Stomach smooth muscle (tissue), 2 donors: ENCODE results near the gene SLC9A9.

Experiments used
- H3K27ac ChIP-seq: one replicate; pipeline ENCODE4 v1.7.0; 2013; ENCODE audit warnings: mild to moderate bottlenecking, low read length, inconsistent platforms
- H3K27me3 ChIP-seq, 2 donors: one replicate each; pipeline ENCODE4 v1.7.0; 2013; ENCODE audit warnings: low read length in 2 of 2; ENCODE audit not compliant: insufficient read depth in 2 of 2, control insufficient read depth in 1 of 2
- H3K36me3 ChIP-seq, 2 donors: one replicate each; pipeline ENCODE4 v1.7.0; 2013; ENCODE audit warnings: low read length in 2 of 2; ENCODE audit not compliant: control insufficient read depth in 2 of 2, insufficient read depth in 2 of 2
- H3K4me1 ChIP-seq: one replicate; pipeline ENCODE4 v1.7.0; 2013; ENCODE audit warnings: low read length; ENCODE audit not compliant: control insufficient read depth, insufficient read depth
- H3K4me3 ChIP-seq, 2 donors: one replicate each; pipeline ENCODE4 v1.7.0; 2013; ENCODE audit warnings: low read length in 2 of 2
- H3K9ac ChIP-seq, 2 donors: one replicate each; pipeline ENCODE4 v1.7.0; 2013; ENCODE audit warnings: low read length in 2 of 2, mild to moderate bottlenecking in 1 of 2
- H3K9me3 ChIP-seq, 2 donors: one replicate each; pipeline ENCODE4 v1.7.0; 2013; ENCODE audit warnings: low read length in 2 of 2; ENCODE audit not compliant: control insufficient read depth in 2 of 2
- donor health status: healthy.
- donor health status: Pancreatic carcinoma.

SLC9A9 gene

GRCh38 chr3:143330296-143330868 is 517.9 kb downstream of the SLC9A9 start:
- Histone ChIP-seq H3K9ac (no peak overlapping the region), H3K27ac (no peak overlapping the region), H3K4me3 (no peak overlapping the region), H3K27me3 (no peaks in the 10 kb centered on the region), H3K4me1 (no peaks in the 10 kb centered on the region), H3K36me3 (no peaks in the 10 kb centered on the region), H3K9me3 (no peaks in the 10 kb centered on the region)

- no peaks in the 10 kb centered on the region for H3K36me3 ChIP-seq
- no peak overlapping the region for H3K9ac ChIP-seq
- H3K4me3 ChIP-seq: no peak overlapping the region
- H3K4me1 ChIP-seq: no peaks in the 10 kb centered on the region
- H3K27me3 ChIP-seq: no peaks in the 10 kb centered on the region
- H3K9me3 ChIP-seq: no peaks in the 10 kb centered on the region
- H3K27ac ChIP-seq: no peak overlapping the region
Observed at GRCh38 chr3:143329567-143330211, 518.6 kb downstream of the SLC9A9 start.

GRCh38 chr3:143328451-143328850 is 519.8 kb downstream of the SLC9A9 start:
- no peak overlapping the region for H3K27ac ChIP-seq
- no peak overlapping the region for H3K9ac ChIP-seq
- no peaks in the 10 kb centered on the region for H3K27me3 ChIP-seq
- no peaks in the 10 kb centered on the region for H3K36me3 ChIP-seq
- no peak overlapping the region for H3K4me3 ChIP-seq
- H3K9me3 ChIP-seq: no peaks in the 10 kb centered on the region
- no peaks in the 10 kb centered on the region for H3K4me1 ChIP-seq

- H3K36me3 ChIP-seq: no peaks in the 10 kb centered on the region
- no peaks in the 10 kb centered on the region for H3K27me3 ChIP-seq
- H3K4me3 ChIP-seq: no peak overlapping the region
- H3K27ac ChIP-seq: no peak overlapping the region
- no peaks in the 10 kb centered on the region for H3K9me3 ChIP-seq
- H3K9ac ChIP-seq: no peak overlapping the region
- H3K4me1 ChIP-seq: no peaks in the 10 kb centered on the region
Observed at GRCh38 chr3:143326983-143327778, 521.1 kb downstream of the SLC9A9 start.

- Histone ChIP-seq H3K9me3 (no peaks in the 10 kb centered on the region), H3K4me1 (no peaks in the 10 kb centered on the region), H3K9ac (no peak overlapping the region), H3K27ac (no peak overlapping the region), H3K27me3 (no peaks in the 10 kb centered on the region), H3K4me3 (no peak overlapping the region), H3K36me3 (no peaks in the 10 kb centered on the region)
Observed at GRCh38 chr3:143321058-143321769, 527.1 kb downstream of the SLC9A9 start.

- Histone ChIP-seq H3K9ac (no peak overlapping the region), H3K27me3 (no peaks in the 10 kb centered on the region), H3K4me1 (no peaks in the 10 kb centered on the region), H3K27ac (no peak overlapping the region), H3K4me3 (no peak overlapping the region), H3K36me3 (no peaks in the 10 kb centered on the region), H3K9me3 (no peaks in the 10 kb centered on the region)
Observed at GRCh38 chr3:143315766-143316165, 532.5 kb downstream of the SLC9A9 start.

GRCh38 chr3:143314251-143315093 is 533.8 kb downstream of the SLC9A9 start:
- Histone ChIP-seq H3K4me1 (no peaks in the 10 kb centered on the region), H3K27me3 (no peaks in the 10 kb centered on the region), H3K4me3 (no peak overlapping the region), H3K9ac (no peak overlapping the region), H3K36me3 (no peaks in the 10 kb centered on the region), H3K9me3 (no peaks in the 10 kb centered on the region), H3K27ac (no peak overlapping the region)

- no peak overlapping the region for H3K27ac ChIP-seq
- H3K9me3 ChIP-seq: no peaks in the 10 kb centered on the region
- no peaks in the 10 kb centered on the region for H3K27me3 ChIP-seq
- H3K9ac ChIP-seq: no peak overlapping the region
- no peaks in the 10 kb centered on the region for H3K4me1 ChIP-seq
- no peaks in the 10 kb centered on the region for H3K36me3 ChIP-seq
- H3K4me3 ChIP-seq: no peak overlapping the region
Observed at GRCh38 chr3:143313893-143314188, 534.4 kb downstream of the SLC9A9 start.

GRCh38 chr3:143313025-143313892 is 535.0 kb downstream of the SLC9A9 start:
- no peak overlapping the region for H3K4me3 ChIP-seq
- H3K9me3 ChIP-seq: no peaks in the 10 kb centered on the region
- no peaks in the 10 kb centered on the region for H3K27me3 ChIP-seq

More at GRCh38 chr3:143313025-143313892, 535.0 kb downstream of the SLC9A9 start:
- no peaks in the 10 kb centered on the region for H3K4me1 ChIP-seq
- H3K9ac ChIP-seq: no peak overlapping the region
- no peak overlapping the region for H3K27ac ChIP-seq
- H3K36me3 ChIP-seq: no peaks in the 10 kb centered on the region
